Measurements from ENCODE around the gene TPK1. TPM values are rescaled to one million over a fixed set of nuclear protein-coding genes. Genes with fewer than 3 reads are reported as not detected.

Gene TPK1
- 10 to 100 TPM in 1 of 3 donors, 1 to 10 TPM in 2; 9.2 to 10.5 (median 9.3) TPM for total RNA-seq

DNA sequence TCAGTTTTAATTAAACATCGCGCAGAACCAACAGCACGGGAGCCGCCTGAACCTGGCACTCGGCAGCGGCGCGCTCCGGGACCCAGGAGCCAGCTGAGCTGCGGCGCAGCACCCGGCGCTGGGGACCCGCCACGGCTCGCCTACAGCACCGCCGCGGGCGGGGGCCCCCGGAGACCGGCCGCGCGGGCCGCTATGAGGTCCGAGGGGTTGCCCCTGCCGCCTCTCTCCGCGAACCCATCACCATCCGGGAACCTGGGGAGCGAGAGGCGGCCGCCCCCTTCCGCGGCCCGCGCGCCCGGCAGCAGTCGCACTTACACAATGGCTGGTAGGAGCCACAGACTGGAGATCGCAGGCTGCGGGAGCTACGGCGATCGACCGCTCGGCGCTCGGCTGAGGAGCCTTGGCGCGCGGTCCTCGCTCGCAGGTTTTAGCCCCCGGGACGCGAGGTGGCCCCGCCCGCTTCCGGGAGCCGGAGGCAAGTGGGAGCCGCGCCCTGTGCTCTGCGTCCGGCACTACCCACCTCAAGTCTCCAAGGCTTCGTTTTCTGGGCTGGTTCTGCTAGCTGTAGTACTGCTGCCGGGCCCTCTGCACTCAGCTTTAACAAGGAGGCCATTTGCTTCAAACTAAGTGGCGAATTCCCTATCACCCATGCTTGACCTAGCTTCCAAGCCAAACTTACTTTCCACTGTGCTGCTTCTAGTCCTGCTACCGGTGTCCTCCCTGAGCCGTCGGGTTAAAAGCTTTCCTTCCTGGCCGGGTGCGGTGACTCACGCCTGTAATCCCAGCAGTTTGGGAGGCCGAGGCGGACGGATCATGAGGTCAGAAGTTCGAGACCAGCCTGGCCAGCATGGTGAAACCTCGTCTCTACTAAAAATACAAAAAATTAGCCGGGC is at the start of gene TPK1:
Gene TPK1, minus strand, starts transcription at position 402 of the 893 bp plus-strand sequence. CDS start 451 bp downstream, outside the sequence.
- H3K36me3 Mint-ChIP-seq (ENCODE audit: insufficient read depth), result peaks cover 1% of the 10 kb centered on the region
- peaks cover 3% of the 10 kb centered on the region for H3K9me3 Mint-ChIP-seq
- DNase-seq (peak; percentile 83), ATAC-seq (peak; percentile 93 to 94)
- H3K4me1 Mint-ChIP-seq (ENCODE audit: low read depth), result peaks cover 42% of the 10 kb centered on the region
- peak within 1 kb of the TSS; percentile 98 for H3K4me3 Mint-ChIP-seq
- no peaks in the 10 kb centered on the region for H3K27me3 Mint-ChIP-seq (ENCODE audit: low read depth)

DNA sequence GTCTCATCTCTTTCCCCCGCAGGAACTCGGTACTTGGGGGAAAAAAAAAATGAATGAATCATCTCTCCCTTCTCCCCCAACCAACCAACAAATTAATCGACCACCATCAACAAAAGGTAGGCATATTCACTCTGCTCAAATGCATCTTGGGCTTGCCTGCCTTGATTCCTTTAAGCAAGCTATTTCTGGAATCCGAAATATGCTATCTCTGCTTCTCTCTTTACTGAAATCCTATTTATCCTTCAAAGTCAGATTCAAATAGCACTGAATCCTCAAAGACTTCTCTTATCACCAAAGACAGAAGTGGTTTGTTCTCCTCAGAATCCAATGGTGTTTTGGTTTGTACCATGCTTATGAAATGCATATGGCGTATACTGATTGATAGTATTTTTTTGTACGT is 49.6 kb upstream of the TPK1 start:
- no peak overlapping the region for H3K4me3 Mint-ChIP-seq
- H3K4me1 Mint-ChIP-seq (ENCODE audit: low read depth), result no peaks in the 10 kb centered on the region
- DNase-seq (no peak), ATAC-seq (no peak)
- H3K9me3 Mint-ChIP-seq, result no peaks in the 10 kb centered on the region
- H3K36me3 Mint-ChIP-seq (ENCODE audit: insufficient read depth), result no peaks in the 10 kb centered on the region
- no peaks in the 10 kb centered on the region for H3K27me3 Mint-ChIP-seq (ENCODE audit: low read depth)

DNA sequence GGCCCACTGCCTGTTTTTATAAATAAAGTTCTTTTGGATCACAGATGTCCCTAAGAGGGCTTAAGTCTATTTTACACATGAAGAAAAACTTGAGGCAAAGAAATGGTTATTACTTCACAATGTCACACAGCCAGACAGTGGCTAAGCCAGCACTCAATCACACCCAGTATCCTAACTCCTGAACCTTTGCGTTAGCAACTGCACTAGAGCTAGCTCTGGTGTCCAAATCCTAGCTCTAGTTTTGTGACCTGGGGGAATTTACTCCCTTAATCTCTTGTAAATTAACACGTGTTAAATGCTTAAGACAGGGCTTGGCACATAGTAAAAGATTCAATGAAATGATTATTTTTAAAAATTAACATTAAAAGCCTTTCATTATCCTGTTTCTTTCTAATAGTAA is 49.0 kb upstream of the TPK1 start:
- no peaks in the 10 kb centered on the region for H3K27me3 Mint-ChIP-seq (ENCODE audit: low read depth)
- DNase-seq, result no peak
- no peak for ATAC-seq
- H3K36me3 Mint-ChIP-seq (ENCODE audit: insufficient read depth), result no peaks in the 10 kb centered on the region
- no peak overlapping the region for H3K4me3 Mint-ChIP-seq
- no peaks in the 10 kb centered on the region for H3K9me3 Mint-ChIP-seq
- H3K4me1 Mint-ChIP-seq (ENCODE audit: low read depth), result no peaks in the 10 kb centered on the region

DNA sequence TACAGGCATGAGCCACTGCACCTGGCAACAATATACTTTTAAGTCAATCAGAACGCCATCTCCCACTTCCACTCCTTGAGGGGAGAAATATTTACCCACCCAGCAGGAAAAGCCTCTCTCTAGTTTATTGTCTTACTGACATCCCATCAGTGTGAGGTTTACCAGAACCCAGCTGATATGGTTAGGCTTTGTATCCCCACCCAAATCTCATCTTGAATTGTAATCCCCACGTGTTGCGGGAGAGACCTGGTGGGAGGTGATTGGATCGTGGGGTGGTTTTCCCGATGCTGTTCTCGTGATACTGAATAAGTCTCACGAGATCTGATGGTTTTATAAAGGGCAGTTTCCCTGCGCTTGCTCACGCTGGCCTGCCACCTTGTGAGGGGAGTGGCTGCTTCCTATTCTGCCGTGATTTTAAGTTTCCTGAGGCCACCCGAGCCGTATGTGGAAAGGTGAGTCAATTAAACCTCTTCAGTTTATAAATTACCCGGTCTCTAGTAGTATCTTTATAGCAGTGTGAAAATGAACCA is 37.5 kb upstream of the TPK1 start:
- DNase-seq, result no peak
- no peaks in the 10 kb centered on the region for H3K9me3 Mint-ChIP-seq
- no peaks in the 10 kb centered on the region for H3K36me3 Mint-ChIP-seq (ENCODE audit: insufficient read depth)
- H3K4me3 Mint-ChIP-seq, result no peak overlapping the region
- H3K27me3 Mint-ChIP-seq (ENCODE audit: low read depth), result peaks cover 17% of the 10 kb centered on the region
- no peaks in the 10 kb centered on the region for H3K4me1 Mint-ChIP-seq (ENCODE audit: low read depth)
- no peak for ATAC-seq

DNA sequence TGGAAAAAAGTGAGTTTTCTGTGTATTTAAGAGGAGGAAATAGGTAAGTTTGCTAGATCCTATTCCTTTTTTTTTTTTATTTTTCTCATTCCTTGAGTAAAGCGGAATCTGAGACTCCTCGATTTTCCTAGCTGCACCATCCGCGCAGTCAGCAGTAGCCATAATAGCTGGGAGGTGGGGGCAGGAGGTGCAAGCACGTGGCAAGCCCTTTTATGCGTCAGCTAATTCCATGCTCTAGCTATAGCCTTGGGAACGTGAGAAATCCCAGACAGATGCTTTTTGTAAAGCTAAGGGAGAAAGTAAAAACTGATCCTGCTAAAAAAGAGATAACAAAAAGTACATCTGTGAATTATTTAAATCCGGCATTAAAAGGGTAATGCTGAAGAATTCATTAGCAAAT is 33.2 kb upstream of the TPK1 start:
- H3K9me3 Mint-ChIP-seq, result no peaks in the 10 kb centered on the region
- H3K4me1 Mint-ChIP-seq (ENCODE audit: low read depth), result no peaks in the 10 kb centered on the region
- no peak overlapping the region for H3K4me3 Mint-ChIP-seq
- peaks cover 4% of the 10 kb centered on the region for H3K27me3 Mint-ChIP-seq (ENCODE audit: low read depth)
- ATAC-seq (no peak), DNase-seq (no peak)
- no peaks in the 10 kb centered on the region for H3K36me3 Mint-ChIP-seq (ENCODE audit: insufficient read depth)

DNA sequence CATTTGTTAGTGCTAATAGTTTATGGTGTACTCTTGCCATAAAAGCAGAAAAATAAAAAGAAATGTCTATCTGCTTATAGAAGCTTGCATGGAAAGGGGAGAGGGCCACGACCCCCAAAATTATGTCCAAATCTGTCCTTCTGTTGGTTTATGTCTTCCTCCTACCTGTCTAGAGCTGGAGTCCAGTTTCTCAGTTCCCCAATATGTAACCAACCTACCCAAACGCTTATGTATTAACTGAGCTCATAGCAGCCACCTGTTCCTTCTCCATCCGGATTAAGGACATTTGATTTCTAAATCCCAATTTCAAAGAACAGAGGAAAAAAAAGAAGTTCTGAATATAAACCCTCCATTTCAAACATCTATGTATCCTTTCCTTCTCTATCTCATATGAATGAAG is 30.3 kb upstream of the TPK1 start:
- H3K4me1 Mint-ChIP-seq (ENCODE audit: low read depth), result no peaks in the 10 kb centered on the region
- peaks cover 4% of the 10 kb centered on the region for H3K27me3 Mint-ChIP-seq (ENCODE audit: low read depth)
- ATAC-seq (no peak), DNase-seq (no peak)
- H3K36me3 Mint-ChIP-seq (ENCODE audit: insufficient read depth), result no peaks in the 10 kb centered on the region
- H3K9me3 Mint-ChIP-seq, result no peaks in the 10 kb centered on the region
- H3K4me3 Mint-ChIP-seq, result no peak overlapping the region

DNA sequence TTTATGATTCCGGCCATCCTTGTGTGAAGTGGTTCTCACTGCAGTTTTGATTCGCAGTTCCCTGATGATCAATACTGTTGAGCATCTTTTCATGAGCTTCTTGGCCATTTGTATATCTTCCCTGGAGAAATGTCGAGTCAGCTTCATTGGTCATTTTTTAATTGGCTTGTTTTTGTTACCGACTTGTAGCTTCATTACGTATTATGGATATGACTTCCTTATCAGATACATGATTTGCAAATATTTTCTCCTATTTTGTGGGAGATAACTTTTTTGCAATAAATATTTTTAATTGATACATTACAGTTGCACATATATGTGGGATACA is 27.4 kb upstream of the TPK1 start:
- Mint-ChIP-seq H3K36me3 (ENCODE audit: insufficient read depth) (no peaks in the 10 kb centered on the region), H3K4me3 (no peak overlapping the region), H3K4me1 (ENCODE audit: low read depth) (no peaks in the 10 kb centered on the region), H3K27me3 (ENCODE audit: low read depth) (peaks cover 4% of the 10 kb centered on the region), H3K9me3 (no peaks in the 10 kb centered on the region)
- no peak for DNase-seq
- no peak for ATAC-seq

DNA sequence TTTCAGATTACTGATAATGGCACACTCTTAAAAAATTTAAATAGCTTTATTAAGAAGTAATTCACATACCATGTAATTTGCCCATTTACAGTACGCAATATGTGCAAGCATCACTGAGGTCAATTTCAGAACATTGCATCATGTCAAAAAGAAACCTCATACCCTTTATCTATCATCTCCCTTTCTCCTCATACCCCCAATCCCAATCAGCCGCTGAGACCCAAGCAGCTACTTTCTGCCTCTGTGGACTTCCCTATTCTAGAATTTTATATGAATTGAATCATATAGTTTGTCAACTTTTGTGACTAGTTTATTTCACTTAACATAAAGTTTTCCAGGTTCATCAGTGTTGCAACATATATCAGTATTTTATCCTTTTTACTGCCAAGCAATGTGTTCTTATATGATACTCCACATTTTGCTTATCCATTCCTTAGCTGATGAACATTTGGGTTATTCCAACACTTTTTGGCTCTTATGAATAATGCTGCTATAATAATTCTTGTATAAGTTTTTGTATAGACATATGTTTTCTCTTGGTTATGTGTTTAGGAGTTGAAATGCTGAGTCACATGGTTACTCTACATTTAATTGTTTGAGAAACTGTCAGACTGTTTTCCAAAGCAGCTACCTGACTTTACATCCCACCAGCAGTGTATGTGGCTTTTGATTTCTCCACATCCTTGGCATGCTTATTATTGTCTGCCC is 26.9 kb upstream of the TPK1 start:
- H3K27me3 Mint-ChIP-seq (ENCODE audit: low read depth), result peaks cover 4% of the 10 kb centered on the region
- ATAC-seq, result no peak
- DNase-seq, result no peak
- no peaks in the 10 kb centered on the region for H3K4me1 Mint-ChIP-seq (ENCODE audit: low read depth)
- H3K36me3 Mint-ChIP-seq (ENCODE audit: insufficient read depth), result no peaks in the 10 kb centered on the region
- no peak overlapping the region for H3K4me3 Mint-ChIP-seq
- no peaks in the 10 kb centered on the region for H3K9me3 Mint-ChIP-seq

DNA sequence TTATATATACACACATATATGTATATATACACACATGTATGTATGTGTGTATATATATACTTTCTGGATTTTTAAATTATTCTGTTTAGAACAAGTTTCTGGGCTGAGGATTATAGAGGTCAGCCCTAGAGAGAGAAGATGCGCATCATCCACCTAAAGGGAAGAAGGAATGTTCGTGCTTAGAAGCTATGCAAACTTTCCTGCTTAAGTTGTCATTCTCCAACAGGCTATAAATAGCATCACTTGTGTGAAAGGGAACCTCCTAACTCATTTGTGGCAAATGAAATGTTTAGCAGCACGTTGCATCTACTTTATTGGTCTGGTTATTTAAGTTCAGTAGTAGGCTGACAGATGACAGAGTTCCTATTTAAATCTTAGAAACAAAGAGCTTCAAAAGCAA is 23.9 kb upstream of the TPK1 start:
- DNase-seq, result no peak
- H3K27me3 Mint-ChIP-seq (ENCODE audit: low read depth), result peaks cover 4% of the 10 kb centered on the region
- no peaks in the 10 kb centered on the region for H3K9me3 Mint-ChIP-seq
- H3K36me3 Mint-ChIP-seq (ENCODE audit: insufficient read depth), result no peaks in the 10 kb centered on the region
- H3K4me1 Mint-ChIP-seq (ENCODE audit: low read depth), result no peaks in the 10 kb centered on the region
- H3K4me3 Mint-ChIP-seq, result no peak overlapping the region
- ATAC-seq, result no peak

DNA sequence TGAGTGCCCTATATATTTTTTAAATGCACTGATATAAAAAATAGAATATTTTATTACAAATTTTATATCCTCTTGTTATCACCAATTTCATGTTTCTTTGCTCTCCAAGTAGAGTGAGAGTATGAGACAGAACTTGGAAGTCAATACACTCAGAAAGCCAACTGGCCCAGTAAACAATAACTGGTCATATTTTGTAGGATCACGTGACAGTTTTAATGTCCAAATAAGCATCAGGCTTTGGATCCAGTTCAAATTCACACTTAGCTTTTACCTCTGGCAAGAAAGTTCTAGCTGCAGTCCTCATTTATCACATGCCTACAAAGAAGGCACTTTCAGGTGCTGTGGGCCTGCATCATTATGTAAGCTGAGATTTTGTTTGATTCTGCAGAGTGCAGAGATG is 21.6 kb upstream of the TPK1 start:
- no peaks in the 10 kb centered on the region for H3K27me3 Mint-ChIP-seq (ENCODE audit: low read depth)
- DNase-seq (no peak), ATAC-seq (no peak)
- no peak overlapping the region for H3K4me3 Mint-ChIP-seq
- no peaks in the 10 kb centered on the region for H3K36me3 Mint-ChIP-seq (ENCODE audit: insufficient read depth)
- H3K4me1 Mint-ChIP-seq (ENCODE audit: low read depth), result no peaks in the 10 kb centered on the region
- H3K9me3 Mint-ChIP-seq, result no peaks in the 10 kb centered on the region

DNA sequence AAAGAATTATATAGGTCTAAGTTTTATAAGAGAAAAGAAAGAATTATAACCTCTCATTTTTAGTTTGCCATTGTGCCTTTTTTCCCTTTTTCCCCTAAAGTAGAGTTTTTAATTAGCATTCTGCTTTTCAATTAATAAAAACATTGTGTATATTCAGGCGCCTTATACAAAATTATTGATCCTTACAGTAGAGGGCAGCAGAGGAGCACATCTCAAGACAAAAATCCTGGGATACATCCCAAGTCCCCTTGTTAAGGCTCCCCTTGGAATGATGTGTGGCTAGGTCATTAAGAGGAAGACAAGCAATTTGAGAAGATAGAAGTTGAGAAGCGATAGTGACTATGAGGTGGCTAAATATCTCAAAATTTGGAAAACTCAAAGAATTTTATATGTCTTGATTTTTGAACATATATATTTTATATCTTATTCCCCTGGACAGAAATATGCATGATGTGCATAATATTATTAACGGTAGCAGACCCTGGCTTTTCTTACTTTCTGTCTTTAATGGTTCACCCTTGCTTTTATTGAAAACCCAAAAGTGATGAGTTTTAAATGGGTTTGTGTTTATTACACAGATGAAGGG is 19.1 kb upstream of the TPK1 start:
- no peaks in the 10 kb centered on the region for H3K36me3 Mint-ChIP-seq (ENCODE audit: insufficient read depth)
- no peaks in the 10 kb centered on the region for H3K27me3 Mint-ChIP-seq (ENCODE audit: low read depth)
- ATAC-seq (no peak), DNase-seq (no peak)
- H3K9me3 Mint-ChIP-seq, result peaks cover 5% of the 10 kb centered on the region
- H3K4me1 Mint-ChIP-seq (ENCODE audit: low read depth), result no peaks in the 10 kb centered on the region
- no peak overlapping the region for H3K4me3 Mint-ChIP-seq

DNA sequence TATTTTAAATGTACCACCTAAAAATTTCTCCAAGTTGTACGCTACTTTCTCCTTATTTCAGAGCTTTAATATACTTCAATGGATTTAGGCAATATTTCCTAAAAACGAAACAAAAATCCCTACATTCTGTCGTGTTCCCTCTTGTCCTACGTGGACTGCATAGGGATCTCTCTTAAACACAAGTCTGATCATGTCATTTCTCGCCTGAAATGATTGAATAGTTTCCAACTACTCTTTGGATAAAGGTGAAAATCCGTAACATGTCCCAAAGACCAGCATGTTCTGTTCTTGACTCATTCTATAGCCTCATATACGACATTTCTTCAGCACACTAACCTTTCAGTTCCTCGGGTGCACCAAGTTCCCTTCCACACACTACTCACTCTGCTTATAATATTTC is 17.7 kb upstream of the TPK1 start:
- Mint-ChIP-seq H3K4me3 (no peak overlapping the region), H3K27me3 (ENCODE audit: low read depth) (no peaks in the 10 kb centered on the region), H3K9me3 (peaks cover 5% of the 10 kb centered on the region), H3K4me1 (ENCODE audit: low read depth) (no peaks in the 10 kb centered on the region), H3K36me3 (ENCODE audit: insufficient read depth) (peaks cover 3% of the 10 kb centered on the region)
- ATAC-seq (no peak), DNase-seq (no peak)

DNA sequence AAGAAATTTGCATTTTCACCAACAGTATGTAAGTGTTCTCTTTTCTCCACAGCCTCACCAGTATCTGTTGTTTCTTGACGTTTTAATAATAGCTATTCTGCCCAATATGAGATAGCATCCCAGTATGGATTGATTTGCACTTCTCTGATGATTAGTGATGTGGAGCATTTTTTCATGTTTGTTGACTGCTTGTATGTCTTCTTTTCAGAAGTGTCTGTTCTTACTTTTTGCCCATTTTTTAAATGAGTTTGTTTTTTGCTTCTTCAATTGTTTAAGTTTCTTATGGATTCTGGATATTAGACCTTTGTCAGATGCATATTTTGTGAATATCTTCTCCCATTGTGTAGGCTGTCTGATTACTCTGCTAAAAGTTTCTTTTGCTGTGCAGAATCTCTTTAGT is 12.2 kb upstream of the TPK1 start:
- DNase-seq (no peak), ATAC-seq (no peak)
- Mint-ChIP-seq H3K9me3 (peaks cover 13% of the 10 kb centered on the region), H3K36me3 (ENCODE audit: insufficient read depth) (peaks cover 5% of the 10 kb centered on the region), H3K4me1 (ENCODE audit: low read depth) (peaks cover 2% of the 10 kb centered on the region), H3K4me3 (no peak overlapping the region), H3K27me3 (ENCODE audit: low read depth) (no peaks in the 10 kb centered on the region)

DNA sequence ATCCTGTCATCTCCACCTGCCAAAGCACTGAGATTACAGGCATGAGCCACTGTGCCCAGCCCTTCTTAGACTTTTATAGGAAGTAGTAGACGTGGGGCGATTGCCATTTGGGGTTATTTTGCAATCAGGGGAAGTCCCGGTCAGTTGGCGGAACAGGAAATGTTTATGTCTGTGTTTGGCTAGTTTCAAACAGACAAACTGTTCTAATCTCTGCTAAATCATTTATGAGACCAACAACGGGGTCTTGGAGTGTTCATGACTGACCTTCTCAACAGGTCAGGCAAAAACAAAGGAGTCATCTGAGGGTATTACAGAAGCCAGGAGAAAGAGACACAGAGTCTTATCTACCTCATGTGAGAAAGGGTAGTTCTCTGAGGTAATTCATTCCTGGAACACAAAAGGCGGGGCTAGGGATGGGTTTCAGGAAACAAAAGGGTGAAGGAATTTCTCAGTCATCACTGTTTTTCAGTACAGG is 6.6 kb upstream of the TPK1 start:
- DNase-seq (no peak), ATAC-seq (peak; percentile 53 to 56)
- Mint-ChIP-seq H3K36me3 (ENCODE audit: insufficient read depth) (peaks cover 2% of the 10 kb centered on the region), H3K4me3 (peak overlapping the region; percentile 62), H3K27me3 (ENCODE audit: low read depth) (no peaks in the 10 kb centered on the region), H3K4me1 (ENCODE audit: low read depth) (peaks cover 17% of the 10 kb centered on the region), H3K9me3 (peaks cover 7% of the 10 kb centered on the region)
